ENCODE measurements around the gene ADCY7. TPM values are rescaled to one million over a fixed set of nuclear protein-coding genes. Genes with fewer than 3 reads are reported as not detected.

Gene ADCY7
- total and polyA plus RNA-seq, 9 of the 15 experiments (the other 6 are each of a cell fraction or from before 2014, with no cell fraction given) = 2.3 to 108 (median 28.6) TPM

GRCh38 chr16:50263940-50264929, 2.1 kb upstream of the ADCY7 start (continued):
- no peak for TF ChIP-seq HES1 (IDR thresholded peaks at IDR 0.05; ENCODE audit: low read depth)
- TF ChIP-seq RBM39 (optimal IDR thresholded peaks at IDR 0.05; ENCODE audit: low read depth, low read length) = no peak
- TF ChIP-seq ZNF518B (CRISPR knock-in tag; IDR thresholded peaks at IDR 0.05) = no peak
- TF ChIP-seq BCLAF1 (IDR thresholded peaks at IDR 0.05; ENCODE audit: borderline replicate concordance in 1 of 2, control insufficient read depth in 1 of 2, low read depth in 2 of 2, low read length in 1 of 2) = no peak
- TF ChIP-seq POLR2B (IDR thresholded peaks at IDR 0.05; ENCODE audit: low read depth, partially characterized antibody) = no peak
- TF ChIP-seq USF2 (CRISPR knock-in tag; IDR thresholded peaks at IDR 0.05) = no peak
- TF ChIP-seq ZNF263 (CRISPR knock-in tag; IDR thresholded peaks at IDR 0.05; ENCODE audit: borderline replicate concordance) = no peak
- no peak for TF ChIP-seq ZNF586 (CRISPR knock-in tag; conservative IDR thresholded peaks at IDR 0.05)
- TF ChIP-seq ZC3H4 (CRISPR knock-in tag; IDR thresholded peaks at IDR 0.05; ENCODE audit: borderline replicate concordance) = no peak
- no peak for TF ChIP-seq SMAD3 (CRISPR knock-in tag; conservative IDR thresholded peaks at IDR 0.05)
- TF ChIP-seq, protein P1, sequence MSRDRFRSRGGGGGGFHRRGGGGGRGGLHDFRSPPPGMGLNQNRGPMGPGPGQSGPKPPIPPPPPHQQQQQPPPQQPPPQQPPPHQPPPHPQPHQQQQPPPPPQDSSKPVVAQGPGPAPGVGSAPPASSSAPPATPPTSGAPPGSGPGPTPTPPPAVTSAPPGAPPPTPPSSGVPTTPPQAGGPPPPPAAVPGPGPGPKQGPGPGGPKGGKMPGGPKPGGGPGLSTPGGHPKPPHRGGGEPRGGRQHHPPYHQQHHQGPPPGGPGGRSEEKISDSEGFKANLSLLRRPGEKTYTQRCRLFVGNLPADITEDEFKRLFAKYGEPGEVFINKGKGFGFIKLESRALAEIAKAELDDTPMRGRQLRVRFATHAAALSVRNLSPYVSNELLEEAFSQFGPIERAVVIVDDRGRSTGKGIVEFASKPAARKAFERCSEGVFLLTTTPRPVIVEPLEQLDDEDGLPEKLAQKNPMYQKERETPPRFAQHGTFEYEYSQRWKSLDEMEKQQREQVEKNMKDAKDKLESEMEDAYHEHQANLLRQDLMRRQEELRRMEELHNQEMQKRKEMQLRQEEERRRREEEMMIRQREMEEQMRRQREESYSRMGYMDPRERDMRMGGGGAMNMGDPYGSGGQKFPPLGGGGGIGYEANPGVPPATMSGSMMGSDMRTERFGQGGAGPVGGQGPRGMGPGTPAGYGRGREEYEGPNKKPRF (IDR thresholded peaks at IDR 0.05; ENCODE audit: low read depth, low read length) = no peak
- TF ChIP-seq, protein P2, sequence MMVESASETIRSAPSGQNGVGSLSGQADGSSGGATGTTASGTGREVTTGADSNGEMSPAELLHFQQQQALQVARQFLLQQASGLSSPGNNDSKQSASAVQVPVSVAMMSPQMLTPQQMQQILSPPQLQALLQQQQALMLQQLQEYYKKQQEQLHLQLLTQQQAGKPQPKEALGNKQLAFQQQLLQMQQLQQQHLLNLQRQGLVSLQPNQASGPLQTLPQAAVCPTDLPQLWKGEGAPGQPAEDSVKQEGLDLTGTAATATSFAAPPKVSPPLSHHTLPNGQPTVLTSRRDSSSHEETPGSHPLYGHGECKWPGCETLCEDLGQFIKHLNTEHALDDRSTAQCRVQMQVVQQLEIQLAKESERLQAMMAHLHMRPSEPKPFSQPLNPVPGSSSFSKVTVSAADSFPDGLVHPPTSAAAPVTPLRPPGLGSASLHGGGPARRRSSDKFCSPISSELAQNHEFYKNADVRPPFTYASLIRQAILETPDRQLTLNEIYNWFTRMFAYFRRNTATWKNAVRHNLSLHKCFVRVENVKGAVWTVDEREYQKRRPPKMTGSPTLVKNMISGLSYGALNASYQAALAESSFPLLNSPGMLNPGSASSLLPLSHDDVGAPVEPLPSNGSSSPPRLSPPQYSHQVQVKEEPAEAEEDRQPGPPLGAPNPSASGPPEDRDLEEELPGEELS (CRISPR knock-in tag; IDR thresholded peaks at IDR 0.05; ENCODE audit: borderline replicate concordance) = no peak; the same call in 1 of the 2 replicates
